OCI-LY7 (cell line): ENCODE data around the gene OPCML. TPM values are rescaled to one million over a fixed set of nuclear protein-coding genes. Genes with fewer than 3 reads are reported as not detected.

Source experiments
- BruUV-seq: library from RNA; stranded (reverse); fragments of 400-500 nt; replicated peaks from 2 replicates; lab custom pipeline; 2021; lab: Mats Ljungman, UMichigan
- CTCF ChIA-PET: fragments of 300-600 bp; sonication (Branson Sonifier 250); formaldehyde crosslinking; loops from one replicate; lab custom pipeline; 2022; ENCODE audit warnings: antibody characterized with exemption; ENCODE audit not compliant: unreplicated experiment; lab: Charles Lee
- POLR2A ChIA-PET: fragments of 300-600 bp; sonication (Branson Sonifier 250); formaldehyde crosslinking; loops from one replicate; lab custom pipeline; 2022; ENCODE audit warnings: antibody characterized with exemption; lab: Charles Lee
- DNase-seq: peaks from one replicate; pipeline ENCODE4 v3.0.0-alpha.2; 2015; ENCODE audit warnings: low spot score
- H2AFZ ChIP-seq: fragments of 200-600 bp; sonication (generic), shearing (Covaris generic); 2 replicates; pipeline ENCODE4 v1.6.1; 2014; ENCODE audit warnings: mild to moderate bottlenecking, antibody characterized with exemption, low read length, moderate library complexity
- H3K27ac ChIP-seq: fragments of 200-600 bp; sonication (generic); 2 replicates; pipeline ENCODE4 v1.5.1; 2014; ENCODE audit warnings: mixed run types, low read depth, mild to moderate bottlenecking, moderate library complexity, low read length, inconsistent platforms; ENCODE audit not compliant: poor library complexity, severe bottlenecking
- H3K36me3 ChIP-seq: fragments of 200-600 bp; sonication (generic); 2 replicates; pipeline ENCODE4 v1.6.1; 2014; ENCODE audit warnings: mild to moderate bottlenecking, antibody characterized with exemption, low read length, moderate library complexity, mixed read lengths; ENCODE audit not compliant: insufficient read depth
- H3K4me1 ChIP-seq: fragments of 200-600 bp; sonication (generic); 2 replicates; pipeline ENCODE4 v1.5.1; 2014; ENCODE audit warnings: mild to moderate bottlenecking, low read length; ENCODE audit not compliant: insufficient read depth, poor library complexity, severe bottlenecking
- H3K4me2 ChIP-seq: fragments of 200-600 bp; sonication (generic); 2 replicates; pipeline ENCODE4 v1.6.1; 2014; ENCODE audit warnings: mild to moderate bottlenecking, low read length
- H3K4me3 ChIP-seq: fragments of 200-600 bp; sonication (generic); 2 replicates; pipeline ENCODE4 v1.5.1; 2014; ENCODE audit warnings: mild to moderate bottlenecking, low read depth, low read length; ENCODE audit not compliant: poor library complexity, severe bottlenecking
- H3K79me2 ChIP-seq: fragments of 200-600 bp; sonication (generic); 2 replicates; pipeline ENCODE4 v1.6.1; 2016; ENCODE audit warnings: low read depth, mild to moderate bottlenecking, low read length, moderate library complexity, mixed read lengths; ENCODE audit not compliant: insufficient read depth
- H3K9me2 ChIP-seq: fragments of 200-600 bp; sonication (generic); 2 replicates; pipeline ENCODE4 v1.6.1; 2016; ENCODE audit warnings: mild to moderate bottlenecking, low read length, mixed read lengths; ENCODE audit not compliant: insufficient read depth
- H3K9me3 ChIP-seq: fragments of 200-600 bp; sonication (generic); 2 replicates; pipeline ENCODE4 v1.6.1; 2014; ENCODE audit warnings: mild to moderate bottlenecking, mixed run types, low read length, mixed read lengths
- H4K20me1 ChIP-seq: fragments of 200-600 bp; sonication (generic); 2 replicates; pipeline ENCODE4 v1.6.1; 2014; ENCODE audit warnings: mild to moderate bottlenecking, antibody characterized with exemption, low read length, moderate library complexity, mixed read lengths; ENCODE audit not compliant: insufficient read depth
- EZH2phosphoT487 ChIP-seq: fragments of 200-600 bp; sonication (generic); IDR thresholded peaks from 2 replicates; pipeline ENCODE4 v1.6.1; 2018; ENCODE audit warnings: low read depth, borderline replicate concordance, mild to moderate bottlenecking, mixed run types, antibody characterized with exemption, low read length, moderate library complexity, mixed read lengths
- intact Hi-C: fragments of 100-400 bp; cut with micrococcal nuclease; formaldehyde crosslinking; loops from one replicate; pipeline ENCODE4 v1.10.0; 2022; ENCODE audit not compliant: unreplicated experiment
- total RNA-seq, 2 experiments: library from RNA; depleted of rRNA in 1 of 2; stranded (reverse); fragments of >200 nt in 1 of 2; shearing (Covaris generic) in 1 of 2; gene quantifications; 2 replicates each; pipeline ENCODE4 v1.2.3, GENCODE V29; 2014 to 2022
- TF ChIP-seq, protein P1 (sequence below): fragments of 200-600 bp; sonication (generic); conservative IDR thresholded peaks from 2 replicates; pipeline ENCODE4 v1.5.1; 2014; ENCODE audit warnings: mild to moderate bottlenecking, antibody characterized with exemption, low read length, moderate library complexity, mixed read lengths

Gene OPCML
- total RNA-seq, 2 experiments from 2014 or later: not detected

DNA sequence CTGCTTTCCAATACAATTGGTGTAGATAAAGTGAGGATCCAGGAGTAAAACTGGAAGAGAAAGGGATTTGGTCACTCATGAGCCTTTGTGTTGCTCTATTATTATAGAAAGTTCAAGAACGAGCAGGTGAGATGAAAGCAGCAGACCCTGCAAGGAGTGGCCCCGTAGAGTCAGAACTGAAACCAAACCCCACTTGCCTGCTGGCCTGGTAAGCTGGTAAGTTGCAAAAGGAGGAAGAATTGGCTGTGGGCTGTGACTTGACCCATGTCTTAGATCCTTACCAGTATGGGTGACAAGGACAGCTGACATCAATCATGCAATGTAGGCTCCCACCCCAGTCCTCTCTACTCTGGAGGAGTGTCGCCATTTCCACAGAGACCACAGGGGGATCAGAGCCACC lies 201.3 kb downstream of the OPCML start:
- DNase-seq: no peak
- no peak for TF ChIP-seq EZH2phosphoT487
- TF ChIP-seq, protein P1, sequence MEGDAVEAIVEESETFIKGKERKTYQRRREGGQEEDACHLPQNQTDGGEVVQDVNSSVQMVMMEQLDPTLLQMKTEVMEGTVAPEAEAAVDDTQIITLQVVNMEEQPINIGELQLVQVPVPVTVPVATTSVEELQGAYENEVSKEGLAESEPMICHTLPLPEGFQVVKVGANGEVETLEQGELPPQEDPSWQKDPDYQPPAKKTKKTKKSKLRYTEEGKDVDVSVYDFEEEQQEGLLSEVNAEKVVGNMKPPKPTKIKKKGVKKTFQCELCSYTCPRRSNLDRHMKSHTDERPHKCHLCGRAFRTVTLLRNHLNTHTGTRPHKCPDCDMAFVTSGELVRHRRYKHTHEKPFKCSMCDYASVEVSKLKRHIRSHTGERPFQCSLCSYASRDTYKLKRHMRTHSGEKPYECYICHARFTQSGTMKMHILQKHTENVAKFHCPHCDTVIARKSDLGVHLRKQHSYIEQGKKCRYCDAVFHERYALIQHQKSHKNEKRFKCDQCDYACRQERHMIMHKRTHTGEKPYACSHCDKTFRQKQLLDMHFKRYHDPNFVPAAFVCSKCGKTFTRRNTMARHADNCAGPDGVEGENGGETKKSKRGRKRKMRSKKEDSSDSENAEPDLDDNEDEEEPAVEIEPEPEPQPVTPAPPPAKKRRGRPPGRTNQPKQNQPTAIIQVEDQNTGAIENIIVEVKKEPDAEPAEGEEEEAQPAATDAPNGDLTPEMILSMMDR: no peak
- Histone ChIP-seq H3K9me2 (no peaks in the 10 kb centered on the region), H4K20me1 (no peaks in the 10 kb centered on the region), H3K4me1 (no peaks in the 10 kb centered on the region), H3K79me2 (no peaks in the 10 kb centered on the region), H2AFZ (no peak overlapping the region), H3K36me3 (no peaks in the 10 kb centered on the region), H3K4me3 (no peak overlapping the region), H3K4me2 (no peak overlapping the region), H3K9me3 (no peaks in the 10 kb centered on the region), H3K27ac (no peak overlapping the region)
- BruUV-seq: no TSS peak
- ChIA-PET CTCF (no interaction called here), POLR2A (interaction anchor here (0.6 kb wide), 1 partner anchor 339 kb away, joined by 3 read pairs; no protein-coding TSS in a partner anchor)
- intact Hi-C loops: no loop called here

DNA sequence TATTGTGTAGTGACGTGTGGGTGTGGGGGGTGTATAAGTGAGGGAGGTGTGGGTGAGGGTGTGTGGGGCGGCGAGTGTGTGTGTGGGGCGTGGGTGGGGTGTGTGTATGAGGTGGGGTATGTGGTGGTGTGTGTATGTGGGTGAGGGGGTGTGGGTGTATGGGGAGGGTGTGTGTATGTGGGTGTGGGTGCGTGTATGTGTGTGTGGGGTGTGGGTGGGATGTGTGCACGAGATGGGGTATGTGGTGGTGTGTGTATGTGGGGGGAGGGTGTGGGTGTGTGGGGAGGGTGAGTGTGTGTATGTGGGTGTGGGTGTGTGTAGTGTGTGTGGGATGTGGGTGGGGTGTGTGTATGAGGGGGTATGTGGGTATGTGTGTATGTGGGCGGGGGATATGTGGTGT lies 205.5 kb downstream of the OPCML start:
- CTCF ChIA-PET: no interaction called here

GRCh38 chr11:133326332-133326731 lies 206.0 kb downstream of the OPCML start:
- CTCF ChIA-PET: no interaction called here
- TF ChIP-seq, protein P1: no peak
- no peak for TF ChIP-seq EZH2phosphoT487

More for the DNA sequence above, 205.5 kb downstream of the OPCML start:
- H3K4me3 ChIP-seq: no peak overlapping the region
- no peaks in the 10 kb centered on the region for H3K9me3 ChIP-seq
- BruUV-seq: no TSS peak
- no peak overlapping the region for H3K27ac ChIP-seq
- intact Hi-C loops: no loop called here
- no peak overlapping the region for H2AFZ ChIP-seq
- no peaks in the 10 kb centered on the region for H3K4me1 ChIP-seq
- H3K4me2 ChIP-seq: no peak overlapping the region
- TF ChIP-seq, protein P1: no peak
- TF ChIP-seq EZH2phosphoT487: no peak
- H4K20me1 ChIP-seq: no peaks in the 10 kb centered on the region
- DNase-seq: no peak
- H3K36me3 ChIP-seq: no peaks in the 10 kb centered on the region
- H3K79me2 ChIP-seq: no peaks in the 10 kb centered on the region
- POLR2A ChIA-PET: no interaction called here
- H3K9me2 ChIP-seq: no peaks in the 10 kb centered on the region

More at GRCh38 chr11:133326332-133326731, 206.0 kb downstream of the OPCML start:
- H3K4me2 ChIP-seq: no peak overlapping the region
- no peaks in the 10 kb centered on the region for H3K9me3 ChIP-seq
- no peak overlapping the region for H3K27ac ChIP-seq
- no peaks in the 10 kb centered on the region for H3K4me1 ChIP-seq
- no peak overlapping the region for H3K4me3 ChIP-seq
- BruUV-seq: no TSS peak
- intact Hi-C loops: no loop called here
- H3K36me3 ChIP-seq: no peaks in the 10 kb centered on the region
- no peaks in the 10 kb centered on the region for H3K79me2 ChIP-seq
- H3K9me2 ChIP-seq: no peaks in the 10 kb centered on the region
- no peak for DNase-seq
- POLR2A ChIA-PET: no interaction called here
- H2AFZ ChIP-seq: no peak overlapping the region
- H4K20me1 ChIP-seq: no peaks in the 10 kb centered on the region
